Erythroblast (primary cell): ENCODE data around the gene VSIR.

Source experiments
- GATA1 ChIP-seq: IDR thresholded peaks from 2 replicates; pipeline ENCODE4 v1.6.1; 2011; ENCODE audit warnings: low read depth, mild to moderate bottlenecking, control low read depth, low read length, moderate library complexity
- POLR2A ChIP-seq: IDR thresholded peaks from 2 replicates; pipeline ENCODE4 v1.6.1; 2011; ENCODE audit warnings: mild to moderate bottlenecking, low read length

DNA sequence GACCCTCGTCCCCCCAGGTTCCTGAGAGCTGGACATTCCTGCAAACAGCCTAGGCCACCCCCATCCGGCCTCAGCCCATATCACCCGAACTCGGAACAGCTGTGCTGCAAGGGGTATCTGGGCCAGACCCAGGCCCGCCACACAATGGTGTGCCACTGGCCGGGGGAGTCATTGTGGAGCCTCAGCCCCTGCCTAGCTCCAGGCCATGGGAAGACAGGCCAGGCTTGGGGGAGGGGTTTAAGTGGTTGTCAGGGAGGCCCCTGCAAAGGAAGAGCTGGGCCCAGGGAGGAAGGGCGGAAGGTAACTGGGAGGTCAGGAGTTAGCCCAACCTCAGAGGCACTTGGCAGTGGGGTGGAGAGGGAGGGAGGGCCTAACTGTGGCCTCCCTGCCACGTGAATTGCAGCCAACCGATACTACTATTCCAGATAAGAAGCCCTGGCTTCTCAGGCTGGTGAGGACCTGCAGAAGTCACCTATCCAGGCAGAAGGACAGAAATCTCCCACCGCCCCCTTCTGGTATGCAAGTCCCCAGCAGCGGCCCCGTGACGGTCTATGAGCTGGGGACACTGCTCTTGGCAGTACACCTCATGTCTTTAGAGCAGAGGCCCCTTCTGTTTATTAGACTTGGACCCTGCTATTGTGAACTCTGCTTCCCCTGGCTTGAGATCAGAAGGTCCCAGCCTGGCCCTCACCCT is 26.8 kb downstream of the VSIR start:
- TF ChIP-seq GATA1: no peak
- no peak for TF ChIP-seq POLR2A
